Activated CD4-positive, alpha-beta T cell treated with anti-CD3 and anti-CD28 coated beads for 4 hours (primary cell): ENCODE data around the gene SNX30.

ENCODE experiments used
- DNase-seq, 2 donors: peaks; one replicate each; pipeline ENCODE4 v3.0.0-alpha.2; 2020

Gene SNX30

DNA sequence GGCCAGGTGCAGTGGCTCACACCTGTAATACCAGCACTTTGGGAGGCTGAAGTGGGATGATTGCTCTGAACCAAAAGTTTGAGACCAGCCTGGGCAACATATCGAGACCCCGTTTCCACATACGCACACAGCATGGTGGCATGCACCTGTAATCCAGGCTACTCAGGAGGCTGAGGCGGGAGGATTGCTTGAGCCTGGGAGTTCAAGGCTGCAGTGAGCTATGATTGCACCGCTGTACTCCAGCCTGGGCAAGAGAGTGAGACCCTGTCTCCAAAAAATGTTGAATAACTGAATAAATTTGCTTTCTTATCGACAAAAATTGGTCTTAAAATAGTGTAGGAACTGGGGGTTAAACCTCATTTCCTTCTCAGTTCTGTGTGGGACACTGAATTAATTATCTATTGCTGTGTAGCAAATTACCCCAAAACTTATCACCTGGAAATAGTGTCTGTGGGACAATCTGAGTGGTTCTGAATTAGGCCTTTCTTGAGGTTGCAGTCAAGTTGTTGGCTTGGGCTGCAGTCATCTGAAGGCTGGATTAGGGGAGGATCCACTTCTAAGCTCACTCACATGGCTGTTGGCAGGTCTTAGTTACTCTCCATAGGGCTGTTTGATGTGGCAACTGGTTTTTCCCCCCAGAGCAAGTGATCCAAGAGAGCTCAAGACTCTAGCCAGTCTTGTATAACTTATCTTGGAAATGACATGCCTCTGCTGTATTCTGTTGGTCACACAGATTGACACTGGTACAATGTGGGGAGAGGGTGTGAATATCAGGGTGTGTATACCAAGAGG lies 2.0 kb downstream of the SNX30 start:
- DNase-seq, result no peak

DNA sequence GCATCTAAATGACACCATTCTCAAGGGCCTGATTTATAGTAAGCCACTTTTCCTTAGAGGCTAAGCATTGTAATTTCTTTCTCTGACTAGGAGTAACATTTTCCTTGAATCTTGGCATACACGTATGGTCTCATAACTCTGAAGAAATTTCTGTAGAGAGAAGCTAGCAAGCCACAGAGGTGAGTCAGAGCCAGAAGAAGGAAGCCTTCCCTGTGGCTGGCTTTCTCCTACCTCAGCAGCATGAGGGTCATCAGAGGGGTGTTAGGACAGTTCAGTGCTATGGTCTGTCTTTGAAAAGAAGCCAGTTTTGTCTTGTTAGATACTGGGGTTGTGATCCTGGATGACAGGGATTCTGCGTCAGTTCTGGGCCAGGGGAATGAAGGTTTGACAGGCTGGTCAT lies 3.2 kb downstream of the SNX30 start:
- DNase-seq, result peak in 1 of 2 donors; percentile 22

DNA sequence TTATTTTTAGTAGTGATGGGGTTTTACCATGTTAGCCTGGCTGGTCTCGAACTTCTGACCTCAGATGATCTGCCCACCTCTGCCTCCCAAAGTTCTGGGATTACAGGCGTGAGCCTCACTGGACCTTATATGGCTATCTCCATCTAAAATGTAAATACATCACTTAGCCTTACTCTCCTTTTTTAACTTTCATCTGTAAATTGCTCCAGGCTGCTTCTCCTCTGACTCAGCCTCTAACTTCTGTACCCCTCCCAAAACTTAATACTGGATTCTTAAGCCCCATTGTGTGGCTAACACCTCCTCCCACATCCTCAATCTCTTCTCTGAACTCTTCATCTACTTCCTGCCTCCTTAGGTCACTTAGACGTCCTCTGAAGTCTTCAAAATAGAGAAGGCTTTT lies 4.0 kb downstream of the SNX30 start:
- DNase-seq, result peak; percentile 12 to 22

DNA sequence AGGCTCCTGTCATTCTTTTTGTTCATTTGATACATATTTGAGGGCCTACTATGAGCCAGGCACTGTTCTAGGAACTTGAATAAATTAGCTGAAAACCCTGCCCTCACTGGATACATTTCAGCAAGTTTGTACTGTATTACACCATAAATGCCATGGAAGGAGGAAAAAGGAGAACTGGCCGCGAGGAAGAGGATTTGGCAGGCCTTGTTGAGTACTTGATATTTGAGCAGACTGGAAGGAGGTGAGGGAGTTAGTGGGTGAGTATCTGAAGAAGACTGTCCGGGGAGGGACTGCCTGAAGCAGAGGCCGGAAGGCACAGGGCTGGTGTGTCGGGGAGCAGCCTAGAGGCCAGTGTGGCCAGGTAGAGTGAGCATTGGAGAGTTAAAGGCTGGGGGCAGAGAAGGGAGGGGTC lies 4.5 kb downstream of the SNX30 start:
- no peak for DNase-seq

DNA sequence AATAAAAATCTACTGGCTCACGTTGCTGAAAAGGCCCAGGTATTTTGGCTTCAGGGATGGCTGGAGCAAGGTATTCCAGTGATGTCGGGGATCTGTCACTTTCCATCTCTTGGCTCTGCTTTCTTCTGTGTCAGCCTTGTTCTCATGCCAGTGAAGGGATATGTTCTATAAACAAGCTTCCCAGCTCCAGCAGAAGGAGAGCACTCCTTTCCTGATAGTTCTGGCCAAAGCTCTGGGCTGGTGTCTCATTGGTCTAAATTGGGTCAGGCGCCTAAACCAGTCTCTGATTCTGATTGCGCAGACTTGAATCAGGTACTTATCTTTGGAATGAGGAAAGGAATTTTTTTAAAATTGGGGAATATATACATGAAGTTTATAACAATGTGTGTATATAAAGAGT lies 5.1 kb downstream of the SNX30 start:
- DNase-seq, result no peak

DNA sequence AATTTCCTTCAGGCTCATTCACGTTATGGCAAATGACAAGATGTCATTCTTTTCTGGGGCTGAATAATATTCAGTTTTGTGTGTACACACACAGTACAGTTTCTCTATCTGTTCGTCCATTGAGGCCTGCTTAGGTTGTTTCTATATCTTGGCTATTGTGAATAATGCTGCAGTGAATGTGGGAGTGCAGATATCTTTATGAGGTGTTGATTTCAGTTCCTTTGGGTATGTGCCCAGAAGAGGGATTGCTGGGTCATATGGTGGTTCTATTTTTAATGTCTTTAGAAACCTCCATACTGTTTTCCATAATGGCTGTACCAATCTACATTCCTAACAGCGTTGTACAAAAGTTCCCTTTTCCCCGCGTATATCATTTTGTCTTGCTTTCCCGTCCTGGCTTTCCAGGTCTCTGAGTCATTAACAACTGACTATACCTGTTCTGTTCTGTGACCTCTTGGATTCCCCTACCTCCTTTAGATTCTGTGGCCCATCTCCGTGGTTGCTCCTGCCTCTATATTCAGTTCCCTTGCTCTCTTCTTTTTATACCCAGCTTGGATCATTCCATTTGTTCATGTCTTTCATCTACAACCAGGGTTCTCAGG lies 6.8 kb downstream of the SNX30 start:
- DNase-seq, result no peak

DNA sequence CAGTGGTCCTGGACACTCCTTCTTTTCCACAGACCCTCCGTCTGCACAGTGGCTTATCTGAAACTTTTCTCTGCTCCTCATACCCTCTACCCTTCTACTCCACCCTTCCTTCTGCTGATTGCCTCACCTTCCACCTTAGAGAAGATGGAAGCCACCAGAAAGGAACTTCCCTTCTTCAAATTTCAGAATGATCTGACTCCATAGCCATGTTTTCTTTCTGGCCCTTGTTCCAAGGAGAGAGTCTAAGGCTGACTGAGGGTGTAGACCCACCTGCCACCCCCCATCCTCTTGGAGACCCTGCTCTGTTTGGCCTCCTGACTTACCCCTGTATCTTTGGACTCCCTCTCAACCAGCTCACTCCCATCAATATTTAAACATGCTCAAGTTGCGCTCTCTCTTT lies 7.4 kb downstream of the SNX30 start:
- no peak for DNase-seq

DNA sequence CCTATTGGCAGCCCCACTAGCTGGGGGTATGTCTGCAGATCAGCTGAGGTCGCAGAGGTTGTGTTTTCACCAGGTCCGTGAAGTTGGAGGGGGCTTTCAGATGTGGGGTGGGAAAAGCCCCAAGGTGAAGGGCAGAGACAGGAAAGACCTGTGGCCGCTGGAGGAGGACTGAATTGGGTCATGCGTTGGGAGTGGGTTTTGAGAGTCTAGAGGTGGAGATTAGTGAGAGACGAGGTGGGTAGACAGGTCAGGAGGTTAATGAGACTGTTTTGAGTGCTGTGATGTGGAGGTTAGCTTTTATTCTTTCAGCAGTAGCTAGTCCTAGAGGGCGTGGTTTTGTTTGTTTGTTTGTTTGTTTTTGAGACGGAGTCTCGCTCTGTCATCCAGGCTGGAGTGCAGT lies 10.3 kb downstream of the SNX30 start:
- DNase-seq, result no peak

DNA sequence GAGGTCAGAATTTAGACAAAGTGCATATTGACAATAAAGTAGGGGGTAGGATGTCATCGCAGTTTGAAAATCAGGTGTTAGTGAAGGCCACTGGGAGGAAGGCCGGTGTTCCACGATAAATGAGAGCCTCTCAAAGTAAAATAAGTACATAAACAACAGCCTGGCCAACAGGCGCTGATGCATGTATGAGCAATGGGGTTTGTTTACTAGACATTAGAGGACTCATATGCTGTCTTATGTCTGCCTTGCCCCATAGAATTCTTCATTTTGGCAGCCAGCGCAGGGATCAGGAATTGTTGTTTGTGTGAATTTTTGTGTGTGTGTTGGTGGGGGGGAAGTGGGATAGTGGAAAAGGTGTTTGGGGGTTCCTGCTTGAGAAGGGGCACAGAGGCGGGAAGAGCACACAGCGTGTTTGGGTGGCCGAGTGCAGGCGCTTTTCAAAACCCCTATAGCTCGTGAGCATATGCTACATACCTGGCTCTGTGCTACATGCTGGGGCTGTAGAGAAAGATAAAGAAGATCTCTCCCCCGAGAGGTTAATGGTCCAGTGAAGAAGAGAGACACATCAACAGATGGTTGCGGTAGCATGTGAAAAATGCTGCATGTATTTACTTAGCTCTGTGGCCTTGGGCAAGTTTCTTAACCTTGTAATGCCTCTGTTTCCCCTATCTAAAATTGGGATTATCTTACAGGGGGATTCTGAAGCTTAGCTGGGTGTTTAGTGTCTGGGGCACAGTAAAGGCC lies 11.5 kb downstream of the SNX30 start:
- DNase-seq, result no peak

DNA sequence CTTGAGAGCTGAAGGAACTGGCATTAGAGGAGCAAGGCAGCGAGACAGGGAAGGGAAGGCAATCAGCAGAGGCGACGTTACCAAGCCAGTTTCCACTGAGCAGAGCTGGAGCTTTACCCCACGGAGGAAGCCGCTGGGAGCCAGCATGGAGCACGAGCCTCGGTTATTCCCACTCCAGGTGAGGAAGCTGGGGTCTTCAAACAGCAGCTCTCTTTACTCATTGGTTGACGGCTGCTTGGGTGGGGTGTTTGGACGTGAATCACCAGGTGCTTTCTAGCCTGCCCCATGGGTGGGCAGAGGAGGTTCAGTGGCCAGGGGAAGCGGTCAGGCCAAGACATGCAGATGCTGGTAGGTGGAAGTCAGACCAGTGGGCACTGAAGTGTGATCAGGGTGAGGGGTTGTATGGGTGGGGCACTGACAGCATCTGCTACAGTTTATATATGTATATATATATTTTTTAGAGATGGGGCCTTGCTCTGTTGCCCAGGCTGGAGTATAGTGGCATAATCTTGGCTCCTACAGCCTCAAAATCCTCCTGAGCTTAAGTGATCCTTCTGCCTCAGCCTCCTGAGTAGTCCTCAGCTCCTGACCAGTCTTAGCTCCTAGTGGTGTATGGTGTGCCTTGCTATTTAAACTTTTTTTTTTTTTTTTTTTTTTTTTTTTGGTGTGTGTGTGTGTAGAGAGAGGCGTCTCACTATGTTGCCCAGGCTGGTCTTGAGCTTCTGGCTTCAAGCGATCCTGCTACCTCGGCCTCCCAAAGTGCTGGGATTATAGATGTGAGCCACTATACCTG lies 12.4 kb downstream of the SNX30 start:
- DNase-seq, result no peak

DNA sequence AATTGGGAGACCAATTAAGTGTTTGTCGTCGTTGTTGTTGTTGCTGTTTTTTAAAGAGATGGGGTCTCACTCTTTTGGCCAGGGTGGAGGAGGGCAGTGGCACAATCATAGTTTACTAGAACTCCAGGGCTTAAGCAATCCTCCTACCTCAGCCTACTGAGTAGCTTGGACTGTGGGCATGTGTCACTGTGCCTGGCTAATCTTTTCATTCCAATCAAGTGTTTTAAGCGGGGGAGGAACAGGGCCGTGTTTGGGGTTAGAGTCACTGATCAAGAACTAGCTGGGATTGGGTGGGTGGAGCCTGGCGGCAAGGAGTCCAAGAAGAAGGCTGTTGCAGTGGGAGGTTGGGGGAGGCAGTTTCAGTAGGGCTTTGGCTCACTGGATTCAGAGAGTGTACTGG lies 13.8 kb downstream of the SNX30 start:
- DNase-seq, result no peak

DNA sequence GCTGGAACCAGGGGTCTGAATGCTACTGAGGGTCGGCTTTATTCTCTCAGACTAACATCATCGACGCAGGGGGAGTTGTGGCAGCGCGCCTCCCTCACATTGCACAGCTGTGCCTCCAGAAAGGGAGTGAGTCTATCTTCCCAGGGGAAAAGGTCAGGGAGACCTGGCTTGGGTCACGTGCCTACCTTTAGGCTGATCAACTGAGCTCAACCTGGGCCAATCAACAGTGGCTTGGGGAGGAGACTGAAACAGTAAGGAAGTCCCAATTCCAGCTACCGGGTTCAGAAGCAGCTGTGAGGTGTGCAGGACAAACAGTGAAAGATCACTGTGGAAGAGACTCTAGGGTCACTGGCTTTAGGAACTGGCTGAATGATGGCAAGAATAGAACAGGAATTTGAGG lies 14.3 kb downstream of the SNX30 start:
- no peak for DNase-seq

DNA sequence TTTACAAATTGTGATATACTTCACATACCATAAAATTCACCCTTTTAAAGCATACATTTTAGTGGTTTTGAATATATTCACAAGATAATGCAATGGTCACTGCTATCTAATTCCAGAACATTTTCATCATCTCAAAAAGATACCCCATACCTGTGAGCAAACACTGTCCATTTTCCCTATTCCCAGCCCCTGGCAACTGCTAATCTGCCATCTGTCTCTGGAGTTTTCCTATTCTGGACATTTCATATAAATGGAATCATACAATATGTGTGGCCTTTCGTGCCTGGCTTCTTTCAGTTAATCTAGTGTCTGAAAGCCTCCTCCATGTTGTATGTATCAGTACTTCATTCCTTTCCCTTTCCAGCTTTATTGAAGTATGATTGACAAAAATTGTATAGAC lies 14.7 kb downstream of the SNX30 start:
- DNase-seq, result no peak

DNA sequence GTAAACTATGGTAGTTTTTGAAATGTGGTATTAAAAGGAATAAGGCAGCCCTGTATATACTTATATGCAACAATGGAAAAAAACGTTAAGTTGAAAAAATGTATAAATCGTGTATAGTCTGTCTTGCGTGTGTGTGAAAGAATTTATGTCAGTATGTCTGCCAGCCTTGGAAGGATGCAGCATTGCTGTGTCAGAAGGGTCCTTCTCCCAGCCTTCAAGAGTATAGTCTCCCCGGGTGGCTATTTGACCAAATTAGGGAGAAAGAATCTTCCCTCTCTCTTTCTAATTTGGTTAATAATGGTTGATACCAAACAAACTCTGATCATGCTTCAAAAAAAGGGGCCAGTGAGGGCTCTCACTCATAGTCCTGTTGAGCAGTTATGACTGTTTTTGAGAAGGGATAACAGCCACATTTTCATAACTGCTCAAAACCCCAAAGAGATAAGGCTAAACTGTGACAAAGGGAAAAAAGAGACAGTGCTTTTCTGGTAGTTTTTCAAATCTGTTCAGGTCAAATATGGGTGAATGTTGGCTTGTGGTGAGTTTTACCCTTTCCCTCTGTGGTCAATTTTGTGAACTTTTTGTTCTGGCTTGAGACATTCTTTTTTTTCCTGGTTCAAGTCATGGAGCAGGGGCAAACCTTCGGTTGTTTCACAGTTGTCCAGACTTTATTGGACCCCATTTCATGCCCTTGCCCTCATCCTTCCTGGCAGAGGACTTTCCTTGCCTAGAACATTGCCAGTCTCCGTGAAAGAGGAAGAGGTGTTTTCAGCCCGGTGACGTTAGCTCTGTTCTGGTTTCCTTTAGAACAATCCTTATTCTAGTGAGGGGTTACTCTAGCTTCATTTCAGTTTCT lies 21.0 kb downstream of the SNX30 start:
- no peak for DNase-seq

DNA sequence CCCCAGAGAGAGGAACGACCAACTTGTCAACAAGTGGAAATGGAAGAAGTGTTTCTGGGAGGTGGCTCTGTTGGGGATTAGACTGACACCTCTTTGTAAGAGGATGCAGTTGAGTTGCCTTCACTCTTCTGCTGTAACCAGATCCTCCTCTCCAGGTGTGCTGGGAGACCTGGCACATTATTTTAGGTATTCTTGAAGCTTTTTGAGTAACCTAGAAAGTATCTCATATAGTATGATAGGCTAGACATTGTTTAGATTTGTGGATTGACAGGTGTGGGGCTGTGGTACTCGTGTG lies 21.6 kb downstream of the SNX30 start:
- no peak for DNase-seq

DNA sequence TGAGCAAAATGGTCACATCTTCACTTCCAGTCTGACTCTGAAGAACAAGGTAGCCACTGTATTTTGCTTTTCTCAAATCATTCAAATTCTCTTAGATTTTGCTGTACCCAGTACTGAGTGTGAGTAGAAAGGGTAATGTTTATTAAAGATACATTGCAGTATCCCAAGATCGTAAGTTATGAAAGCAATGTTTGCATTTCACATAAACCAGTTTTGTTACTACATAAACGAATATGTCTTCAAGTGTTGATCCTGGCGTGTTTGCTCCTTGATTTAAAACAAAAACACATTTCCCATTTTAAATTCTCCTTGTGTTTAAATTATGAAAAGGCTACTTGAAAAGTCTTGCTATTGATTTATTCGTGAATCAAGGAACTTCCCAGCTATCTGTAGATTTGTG lies 22.0 kb downstream of the SNX30 start:
- no peak for DNase-seq

DNA sequence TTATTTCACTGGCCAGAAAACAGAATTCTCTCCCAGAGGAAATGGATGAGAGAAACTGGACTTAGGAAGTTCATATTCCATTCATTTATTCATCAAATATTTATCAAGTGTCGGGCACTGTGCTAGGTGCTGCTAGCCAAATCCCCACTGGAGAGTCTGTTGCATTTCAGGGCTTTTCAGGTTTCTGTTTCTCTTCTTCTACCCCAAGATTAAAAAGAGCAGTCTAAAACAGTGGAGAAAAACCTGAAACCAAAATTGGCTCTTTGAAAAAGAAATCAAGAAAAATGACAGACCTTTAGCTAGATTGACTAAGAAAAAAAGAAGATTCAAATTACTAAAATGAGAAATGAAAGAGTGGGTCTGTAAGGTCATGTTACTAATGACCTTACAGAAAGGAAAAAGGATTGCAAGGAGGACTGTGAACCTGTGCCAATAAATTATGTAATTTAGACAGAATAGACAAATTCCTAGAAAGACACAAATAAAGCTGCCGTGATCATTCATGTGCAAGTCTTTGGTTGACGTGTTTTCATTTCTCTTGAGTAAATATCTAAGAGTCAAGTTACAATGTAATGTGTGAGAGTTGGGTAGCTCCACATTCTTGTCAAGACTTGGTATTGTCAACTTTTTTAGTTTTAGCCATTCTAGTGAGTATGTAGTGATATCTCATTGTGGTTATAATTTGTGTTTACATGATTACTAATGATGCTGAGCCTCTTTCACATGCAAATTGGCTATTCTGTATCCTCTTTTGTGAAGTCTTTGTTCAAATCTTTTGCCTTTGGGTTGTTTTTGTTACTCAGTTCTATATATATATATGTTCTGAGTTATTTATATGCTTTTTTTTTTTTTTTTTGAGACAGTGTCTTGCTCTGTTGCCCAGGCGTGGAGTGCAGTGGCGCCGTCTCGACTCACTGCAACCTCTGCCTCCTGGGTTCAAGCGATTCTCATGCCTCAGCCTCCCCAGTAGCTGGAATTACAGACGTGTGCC lies 23.7 kb downstream of the SNX30 start:
- no peak for DNase-seq

DNA sequence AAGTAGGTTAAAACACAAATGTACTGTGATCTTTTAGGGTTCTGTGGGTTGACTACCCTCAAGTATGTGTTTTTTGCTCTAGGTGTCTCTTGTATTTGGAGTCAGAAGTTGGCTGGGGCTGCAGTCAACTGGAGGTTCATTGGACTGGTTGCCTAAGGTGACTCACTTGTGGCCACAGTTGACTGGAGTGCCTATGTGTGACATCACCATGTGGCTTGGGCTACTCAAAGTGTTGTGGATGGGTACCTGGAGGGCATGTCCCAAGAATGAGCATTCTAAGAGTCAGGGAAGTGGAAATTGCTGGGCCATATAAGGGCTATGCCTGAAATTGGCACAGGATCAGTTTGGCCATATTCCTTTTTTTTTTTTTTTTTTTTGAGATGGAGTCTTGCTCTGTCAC lies 27.4 kb downstream of the SNX30 start:
- DNase-seq, result no peak

DNA sequence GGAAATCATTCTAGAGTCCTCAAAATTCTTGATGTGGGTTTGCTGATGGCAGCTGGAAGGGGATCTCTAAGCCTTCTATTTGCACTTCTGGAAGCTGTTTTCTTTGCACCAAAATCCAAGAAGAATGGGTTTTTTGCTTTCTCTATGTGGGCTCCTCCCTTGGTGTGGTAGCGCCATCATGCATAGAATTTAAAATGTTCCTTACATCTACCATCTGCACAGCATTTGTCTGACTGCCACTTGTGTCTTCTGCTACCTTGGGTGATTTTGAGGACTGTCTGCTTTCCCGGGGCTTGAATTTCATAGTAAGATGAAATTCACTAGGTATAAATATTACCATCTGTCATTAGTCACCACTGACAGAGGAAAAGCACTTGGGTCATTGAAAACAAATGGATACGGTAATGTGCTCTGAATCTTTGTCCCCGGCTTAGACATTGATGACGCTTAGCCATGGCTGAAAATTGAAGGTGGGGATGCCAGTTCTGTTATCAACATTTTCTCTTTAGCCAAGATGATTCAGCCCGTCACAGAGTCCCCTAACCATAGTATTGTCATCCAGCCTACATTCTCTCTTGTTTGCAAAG lies 30.0 kb downstream of the SNX30 start:
- DNase-seq, result no peak

DNA sequence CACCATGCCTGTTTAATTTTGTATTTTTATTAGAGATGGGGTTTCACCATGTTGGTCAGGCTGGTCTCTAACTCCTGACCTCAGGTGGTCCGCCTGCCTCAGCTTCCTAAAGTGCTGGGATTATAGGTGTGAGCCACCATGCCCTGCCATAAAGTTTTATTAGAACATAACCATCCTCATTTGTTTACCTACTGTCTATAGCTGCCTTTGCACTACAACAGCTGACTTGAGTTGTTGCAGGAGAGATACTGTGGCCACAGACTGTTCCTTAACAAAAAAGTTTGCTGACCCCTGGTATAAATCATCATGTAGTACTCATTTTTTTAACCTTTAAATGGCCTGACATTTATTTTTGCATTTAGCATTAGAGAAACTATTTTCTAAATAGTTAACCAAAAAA lies 31.7 kb downstream of the SNX30 start:
- no peak for DNase-seq

DNA sequence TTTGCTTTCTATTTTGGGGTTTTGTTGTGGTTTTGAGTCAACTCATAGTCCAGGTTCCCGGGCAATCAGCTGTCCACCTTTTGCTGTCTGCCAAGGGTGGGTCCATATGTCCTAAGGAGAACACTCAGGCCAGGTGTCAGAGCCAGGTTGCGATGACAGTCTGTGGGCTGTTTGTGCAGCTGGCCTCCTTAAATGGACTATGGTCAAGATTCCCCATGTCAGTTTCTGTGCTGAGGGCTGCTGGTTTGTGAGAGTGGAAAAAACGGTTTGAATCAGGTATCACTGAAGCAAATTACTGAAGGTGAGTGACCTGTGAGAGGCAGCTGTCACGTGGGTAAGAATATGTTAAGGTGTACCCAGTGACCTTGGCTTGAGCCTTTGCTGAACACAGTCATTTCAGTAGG lies 33.0 kb downstream of the SNX30 start:
- DNase-seq, result no peak
